ENCODE data around the gene PRKG1.

DNA sequence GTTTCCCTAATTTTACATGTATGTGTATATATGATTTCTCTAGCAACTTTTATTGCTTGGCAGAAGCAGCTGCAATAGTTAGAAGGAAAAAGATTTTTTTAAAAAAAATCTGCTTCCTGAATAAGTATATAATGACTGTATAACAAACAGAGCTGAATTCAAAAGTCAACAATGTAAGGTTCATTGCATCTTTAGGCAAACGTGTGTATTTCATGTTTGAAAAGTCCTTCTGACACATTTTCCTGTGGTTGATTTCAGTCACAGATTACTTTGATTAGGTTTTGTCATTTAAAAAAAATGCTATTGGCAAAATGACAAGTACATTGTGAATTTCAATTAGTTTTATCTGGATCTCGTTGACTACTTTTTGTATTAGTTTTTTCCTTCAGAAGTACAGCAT, 394.1 kb downstream of the PRKG1 start:
- TF ChIP-seq CTCF (IDR thresholded peaks at IDR 0.05) = no peak
- TF ChIP-seq ZFX (IDR thresholded peaks at IDR 0.05; ENCODE audit: borderline replicate concordance) = no peak
